ENCODE measurements around the gene RGS12. TPM values are rescaled to one million over a fixed set of nuclear protein-coding genes. Genes with fewer than 3 reads are reported as not detected.

The RGS12 gene
- total RNA-seq, 4 donors from 2014 or later = 22.2 to 33.3 (median 28.5) TPM

DNA sequence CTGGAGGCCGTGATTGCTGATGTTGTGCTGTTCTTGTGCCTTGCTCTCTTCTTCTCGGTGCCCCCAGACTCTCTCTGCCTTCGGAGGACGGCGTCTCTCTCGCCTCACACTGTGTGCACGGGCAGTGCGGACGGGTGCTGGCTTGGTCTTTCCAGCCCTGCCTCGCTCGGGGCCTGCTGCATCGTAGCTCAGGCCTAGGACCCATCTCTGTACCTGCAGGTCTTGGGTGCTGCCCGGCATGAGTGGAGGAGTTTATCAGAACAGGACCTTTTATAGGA lies 18.2 kb downstream of the RGS12 start:
- Histone ChIP-seq H3K36me3 (peaks cover 0 to 7% (median 0%) of the 10 kb centered on the region in 3 donors), H3K9me3 (no peaks in the 10 kb centered on the region), H3K4me3 (no peak overlapping the region), H3K4me1 (peaks cover 0 to 17% (median 7%) of the 10 kb centered on the region in 4 donors), H3K27me3 (no peaks in the 10 kb centered on the region), H3K27ac (no peak overlapping the region)
- TF ChIP-seq EP300 (IDR thresholded peaks at IDR 0.05) = no peak
- TF ChIP-seq CTCF (IDR thresholded peaks at IDR 0.05) = no peak
- TF ChIP-seq POLR2A (IDR thresholded peaks at IDR 0.05) = no peak
- 86 to 91% methylated on average over 13 of the region's 13 CpGs for WGBS, 2 donors
- DNase-seq (ENCODE audit: low spot score in 2 of 2) = no peak

DNA sequence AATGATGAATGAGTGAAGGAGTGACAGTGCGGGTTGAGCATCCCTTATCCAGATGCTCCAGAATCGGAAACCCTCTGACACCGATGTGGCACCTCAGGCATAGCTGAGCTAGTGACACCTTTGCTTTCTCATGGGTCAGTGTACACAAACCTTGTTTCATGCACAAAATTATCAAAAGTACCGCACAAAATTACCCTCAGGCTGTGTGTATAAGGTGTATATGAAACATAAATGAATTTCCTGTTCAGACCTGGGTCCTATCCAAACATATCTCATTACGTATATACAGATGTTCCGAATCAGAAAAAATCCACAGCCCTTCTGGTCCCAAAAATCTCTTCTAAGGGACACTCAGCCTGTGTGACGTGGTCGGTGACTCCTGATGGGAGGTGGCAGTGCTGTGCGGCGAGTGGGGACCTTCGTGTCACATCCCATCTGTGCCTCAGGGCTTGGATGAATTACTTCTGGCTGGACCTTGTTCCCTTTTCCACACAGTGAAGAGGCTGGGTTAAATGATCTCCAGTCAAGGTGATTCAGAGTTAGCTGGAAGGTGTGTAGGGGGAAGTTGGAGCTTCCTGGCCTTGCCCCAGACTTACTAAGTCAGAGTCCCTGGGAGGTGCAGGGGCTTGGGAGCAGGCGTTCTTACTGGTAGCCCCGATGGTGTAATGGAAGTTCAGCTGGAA lies 18.8 kb downstream of the RGS12 start:
- TF ChIP-seq POLR2A (IDR thresholded peaks at IDR 0.05) (no peak), EP300 (IDR thresholded peaks at IDR 0.05) (no peak), CTCF (IDR thresholded peaks at IDR 0.05) (no peak)
- Histone ChIP-seq H3K27ac (no peak overlapping the region), H3K4me1 (peaks cover 0 to 11% (median 3%) of the 10 kb centered on the region in 4 donors), H3K9me3 (no peaks in the 10 kb centered on the region), H3K4me3 (no peak overlapping the region), H3K27me3 (no peaks in the 10 kb centered on the region), H3K36me3 (peaks cover 0 to 13% (median 0%) of the 10 kb centered on the region in 3 donors)
- 93% methylated on average over 13 of the region's 13 CpGs for WGBS, 2 donors
- DNase-seq (ENCODE audit: low spot score in 2 of 2) = no peak

GRCh38 chr4:3312362-3312761 lies 19.5 kb downstream of the RGS12 start:
- no peak for DNase-seq (ENCODE audit: low spot score in 2 of 2)
- WGBS, 2 donors = 81 to 86% methylated on average over 8 of the region's 8 CpGs
- TF ChIP-seq CTCF (IDR thresholded peaks at IDR 0.05) (no peak), POLR2A (IDR thresholded peaks at IDR 0.05) (no peak), EP300 (IDR thresholded peaks at IDR 0.05) (no peak)

DNA sequence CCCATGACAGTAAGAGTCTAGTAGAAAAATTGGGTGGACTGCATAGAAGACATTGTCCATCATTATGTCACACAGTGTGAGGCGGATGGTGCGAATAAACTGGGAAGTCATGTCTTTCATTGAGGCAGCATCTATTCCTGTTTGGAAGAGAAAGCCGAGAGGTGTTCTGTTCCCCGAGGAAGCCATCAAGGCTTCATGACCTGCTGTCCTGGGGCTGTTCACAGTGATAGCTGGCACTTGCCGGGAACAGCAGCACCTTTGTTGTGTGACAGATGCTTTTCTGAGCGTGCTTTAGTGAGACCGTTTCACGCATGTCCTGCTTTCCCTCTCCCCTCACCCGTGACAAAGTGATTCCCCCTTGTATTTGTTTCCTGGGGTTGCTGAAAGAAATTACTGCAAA lies 20.3 kb downstream of the RGS12 start:
- 76 to 82% methylated on average over 9 of the region's 9 CpGs for WGBS, 2 donors
- DNase-seq (ENCODE audit: low spot score in 2 of 2) = no peak
- no peaks in the 10 kb centered on the region for H3K9me3 ChIP-seq
- peaks cover 0 to 3% (median 0%) of the 10 kb centered on the region in 4 donors for H3K4me1 ChIP-seq
- H3K27ac ChIP-seq = no peak overlapping the region
- peaks cover 0 to 28% (median 0%) of the 10 kb centered on the region in 3 donors for H3K36me3 ChIP-seq
- TF ChIP-seq CTCF (IDR thresholded peaks at IDR 0.05) (no peak), EP300 (IDR thresholded peaks at IDR 0.05) (no peak), POLR2A (IDR thresholded peaks at IDR 0.05) (no peak)
- no peaks in the 10 kb centered on the region for H3K27me3 ChIP-seq
- H3K4me3 ChIP-seq = no peak overlapping the region

More at GRCh38 chr4:3312362-3312761, 19.5 kb downstream of the RGS12 start:
- H3K4me3 ChIP-seq = no peak overlapping the region
- H3K36me3 ChIP-seq = peaks cover 0 to 20% (median 0%) of the 10 kb centered on the region in 3 donors
- H3K27me3 ChIP-seq = no peaks in the 10 kb centered on the region
- H3K27ac ChIP-seq = no peak overlapping the region
- peaks cover 0 to 6% (median 2%) of the 10 kb centered on the region in 4 donors for H3K4me1 ChIP-seq
- H3K9me3 ChIP-seq = no peaks in the 10 kb centered on the region

DNA sequence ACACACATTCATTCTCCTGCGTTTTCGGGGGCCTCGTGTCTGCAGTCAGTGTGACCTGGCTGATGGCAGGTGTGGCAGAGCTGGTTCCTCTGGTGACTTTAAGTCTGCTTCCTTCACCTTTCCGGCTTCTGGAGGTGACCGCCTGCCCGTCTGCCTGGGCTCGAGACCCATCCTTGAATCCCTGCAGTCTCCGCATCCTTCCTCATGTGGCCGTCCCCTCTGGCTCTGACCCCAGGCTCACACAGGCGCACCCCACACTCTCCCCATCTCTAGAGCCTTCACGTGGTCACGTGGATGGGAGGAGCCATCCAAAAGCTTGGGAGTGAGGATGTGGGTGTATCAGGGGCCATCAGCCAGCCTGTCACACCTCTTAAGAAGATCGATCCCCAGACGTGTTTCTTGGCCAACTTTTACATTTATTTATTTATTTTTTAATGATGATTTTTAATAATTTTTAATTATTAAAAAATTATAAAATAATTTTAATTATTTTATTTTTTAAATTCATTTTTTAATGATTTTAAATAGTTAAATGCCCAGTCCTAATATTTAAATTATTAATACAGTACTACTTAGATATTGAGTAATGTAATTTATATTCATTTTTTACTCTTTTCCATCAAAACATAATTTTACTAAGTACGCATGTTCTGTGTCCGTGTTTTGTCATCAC lies 20.9 kb downstream of the RGS12 start:
- 88 to 92% methylated on average over 16 of the region's 16 CpGs for WGBS, 2 donors
- Histone ChIP-seq H3K27ac (no peak overlapping the region), H3K4me3 (no peak overlapping the region), H3K36me3 (peaks cover 0 to 33% (median 0%) of the 10 kb centered on the region in 3 donors), H3K9me3 (no peaks in the 10 kb centered on the region), H3K4me1 (peaks cover 0 to under 1% (median 0%) of the 10 kb centered on the region in 4 donors), H3K27me3 (no peaks in the 10 kb centered on the region)
- no peak for DNase-seq (ENCODE audit: low spot score in 2 of 2)
- TF ChIP-seq EP300 (IDR thresholded peaks at IDR 0.05) = no peak
- TF ChIP-seq CTCF (IDR thresholded peaks at IDR 0.05) = no peak
- no peak for TF ChIP-seq POLR2A (IDR thresholded peaks at IDR 0.05)

Data from tibial nerve (tissue), 4 donors.